HG03066 (cell line): ENCODE data around the gene G6PC1.
"Not testable (repeated sequence)": the region's sequence is repeated elsewhere in the genome, so short reads cannot be mapped to it uniquely, and the experiment has no call there.

Experiments
- ATAC-seq: cut with Tn5 transposase; IDR thresholded peaks from one replicate; pipeline ENCODE4 v1.9.1; 2021; ENCODE audit warnings: low read depth; ENCODE audit not compliant: unreplicated experiment

G6PC1 gene

DNA sequence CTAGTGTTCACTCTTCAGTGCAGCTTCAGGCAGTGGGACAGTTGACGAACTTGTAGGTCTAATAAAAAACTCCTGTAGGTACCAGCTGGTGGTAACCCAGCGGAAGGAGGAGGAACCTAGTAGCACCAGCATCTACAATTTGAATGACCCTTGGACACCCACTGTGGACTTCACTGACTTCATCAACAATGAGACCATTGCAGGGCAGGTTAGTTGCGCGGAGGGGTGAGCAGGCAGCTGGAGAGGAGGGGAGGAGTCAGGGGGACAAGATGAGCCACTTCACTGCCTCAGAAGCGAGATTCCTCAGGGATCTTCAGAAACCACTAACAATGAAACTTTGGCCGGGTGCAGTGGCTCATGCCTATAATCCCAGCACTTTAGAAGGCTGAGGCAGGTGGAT lies 27.3 kb upstream of the G6PC1 start:
- ATAC-seq = no peak

DNA sequence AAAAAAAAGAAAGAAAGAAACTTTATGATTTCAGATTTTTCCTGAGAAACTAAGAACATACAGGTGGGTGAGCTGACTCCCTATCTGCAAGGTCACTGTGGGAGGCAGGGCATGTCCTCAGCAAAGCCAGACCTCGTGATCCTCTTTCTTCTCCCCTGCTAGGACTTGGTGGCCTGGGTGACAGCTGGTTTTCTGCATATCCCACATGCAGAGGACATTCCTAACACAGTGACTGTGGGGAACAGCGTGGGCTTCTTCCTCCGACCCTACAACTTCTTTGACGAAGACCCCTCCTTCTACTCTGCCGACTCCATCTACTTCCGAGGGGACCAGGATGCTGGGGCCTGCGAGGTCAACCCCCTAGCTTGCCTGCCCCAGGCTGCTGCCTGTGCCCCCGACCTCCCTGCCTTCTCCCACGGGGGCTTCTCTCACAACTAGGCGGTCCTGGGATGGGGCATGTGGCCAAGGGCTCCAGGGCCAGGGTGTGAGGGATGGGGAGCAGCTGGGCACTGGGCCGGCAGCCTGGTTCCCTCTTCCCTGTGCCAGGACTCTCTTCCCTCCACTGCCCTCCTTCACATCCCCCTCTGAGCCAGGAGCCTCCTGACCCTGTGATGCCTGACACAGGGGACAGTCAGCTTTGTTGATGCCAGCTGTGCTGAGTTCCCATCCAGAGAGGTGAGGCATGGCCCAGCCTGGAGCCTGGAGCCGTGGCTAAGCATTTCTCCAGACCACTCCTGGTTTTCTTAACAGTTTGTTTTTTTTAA lies 26.5 kb upstream of the G6PC1 start:
- not testable (repeated sequence) for ATAC-seq

GRCh38 chr17:42877037-42877436 lies 23.6 kb upstream of the G6PC1 start:
- ATAC-seq = no peak

GRCh38 chr17:42878123-42878880 lies 22.3 kb upstream of the G6PC1 start:
- ATAC-seq = no peak

DNA sequence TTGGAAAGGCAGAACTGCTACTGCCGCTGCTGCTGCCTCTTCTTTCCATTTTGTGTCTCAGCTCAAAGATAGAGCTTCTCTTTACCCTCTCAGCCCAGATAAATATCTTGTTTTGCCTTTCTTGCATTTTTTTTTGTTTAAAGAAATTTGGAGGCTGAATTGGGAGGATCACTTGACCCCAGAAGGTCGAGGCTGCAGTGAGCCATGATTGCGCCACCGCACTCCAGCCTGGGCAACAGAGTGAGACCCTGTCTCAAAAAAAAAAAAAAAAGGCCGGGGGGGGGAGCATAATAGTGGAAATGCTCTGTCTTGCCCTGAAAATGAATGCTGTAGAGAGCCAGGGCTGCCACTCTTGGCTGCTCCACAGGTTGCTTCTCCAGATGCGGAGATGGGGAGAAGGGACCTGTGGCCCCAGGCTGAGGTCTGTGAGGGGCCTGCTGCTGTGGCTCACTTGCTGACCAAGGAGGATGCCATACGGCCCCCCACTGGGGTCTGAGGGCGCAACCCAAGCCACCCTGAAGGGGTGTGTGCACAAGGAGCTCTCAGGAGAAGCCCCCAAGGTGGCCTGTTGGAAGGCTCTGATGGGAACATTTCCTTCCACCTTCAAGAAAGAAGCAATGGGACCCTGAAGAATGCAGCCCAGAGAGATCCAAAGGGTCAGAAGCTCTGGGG lies 21.5 kb upstream of the G6PC1 start:
- ATAC-seq = no peak

DNA sequence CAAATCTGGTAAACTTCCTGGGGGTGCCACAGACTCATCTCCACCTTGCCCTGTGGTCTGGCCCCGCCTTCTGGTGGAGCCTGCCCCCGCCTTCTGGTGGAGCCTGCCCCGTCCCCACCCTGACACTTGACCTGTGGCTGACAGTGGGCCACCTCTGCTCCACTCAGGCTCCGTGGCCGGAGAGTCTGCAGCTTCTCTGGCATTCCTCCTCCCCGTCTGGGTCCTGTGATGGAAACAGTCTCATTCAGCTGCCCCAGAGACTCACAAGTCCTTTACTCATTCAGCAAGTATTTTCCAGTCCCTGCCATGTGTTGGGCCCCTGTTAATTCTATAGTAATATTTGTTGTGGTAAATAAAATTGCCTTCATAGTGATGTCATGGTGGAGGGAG lies 21.0 kb upstream of the G6PC1 start:
- ATAC-seq = no peak

DNA sequence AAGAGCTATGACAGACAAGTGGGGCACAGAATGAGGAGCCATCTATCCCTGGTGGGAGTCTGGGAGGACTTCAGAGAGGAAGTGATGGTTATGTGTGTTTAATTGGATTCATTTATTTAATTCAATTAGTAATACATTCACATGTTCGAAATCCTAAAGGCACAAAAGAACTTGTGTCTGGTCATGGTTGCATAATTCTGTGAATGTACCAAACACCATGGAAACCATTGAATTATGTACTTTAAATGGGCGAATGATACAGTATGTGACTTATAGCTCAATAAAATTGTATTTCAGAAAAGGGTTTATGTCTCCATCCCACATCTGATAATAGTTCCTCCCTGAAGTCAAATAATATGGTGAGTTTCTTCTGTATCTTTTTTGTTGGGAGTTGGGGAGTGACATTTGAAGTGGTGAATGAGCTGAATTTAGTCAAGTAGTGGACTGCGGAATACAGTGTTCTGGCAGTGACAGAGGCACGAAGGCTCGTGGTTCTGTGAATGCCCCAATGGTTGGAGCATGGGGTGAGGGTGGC lies 19.8 kb upstream of the G6PC1 start:
- no peak for ATAC-seq

DNA sequence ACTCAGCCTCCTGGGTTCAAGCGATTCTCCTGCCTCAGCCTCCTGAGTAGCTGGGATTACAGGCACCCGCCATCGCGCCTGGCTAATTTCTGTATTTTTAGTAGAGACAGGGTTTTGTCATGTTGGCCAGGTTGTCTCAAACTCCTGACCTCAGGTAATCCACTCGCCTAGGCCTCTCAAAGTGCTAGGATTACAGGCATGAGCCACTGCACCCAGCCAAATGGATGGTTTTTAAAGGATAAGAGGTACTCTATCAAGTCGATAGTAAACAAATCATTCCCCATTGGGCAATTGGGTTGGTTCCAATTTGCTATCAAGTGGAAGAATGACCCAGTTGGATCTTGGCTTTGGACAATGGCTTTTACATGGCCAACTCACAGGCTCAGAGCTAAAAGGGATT lies 18.9 kb upstream of the G6PC1 start:
- not testable (repeated sequence) for ATAC-seq

- ATAC-seq = no peak
Observed at GRCh38 chr17:42882166-42882565, 18.4 kb upstream of the G6PC1 start.

- ATAC-seq = no peak
Observed at GRCh38 chr17:42883802-42884558, 16.6 kb upstream of the G6PC1 start.

- ATAC-seq = not testable (repeated sequence)
Observed at GRCh38 chr17:42885806-42886205, 14.8 kb upstream of the G6PC1 start.

- no peak for ATAC-seq
Observed at GRCh38 chr17:42886283-42887176, 14.1 kb upstream of the G6PC1 start.

DNA sequence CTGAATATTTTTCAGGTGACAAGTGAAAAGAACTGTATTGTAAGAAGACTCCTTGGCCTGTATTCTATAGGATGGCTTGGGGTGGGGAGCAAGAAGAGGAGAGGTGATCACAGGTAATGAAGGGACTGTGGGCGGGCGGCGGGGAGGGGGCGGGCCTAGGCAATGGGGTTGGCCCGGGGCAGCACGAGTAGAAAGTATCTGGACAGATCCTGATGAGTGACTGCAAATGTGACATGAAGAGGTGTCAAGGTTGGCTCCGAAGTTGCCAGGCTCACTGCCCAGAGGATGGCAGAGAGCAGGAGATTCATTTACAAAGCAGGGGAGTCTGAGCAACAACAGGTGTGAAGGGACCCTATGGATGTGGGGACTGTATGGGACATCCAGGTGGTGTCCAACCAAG lies 10.8 kb upstream of the G6PC1 start:
- ATAC-seq = no peak

DNA sequence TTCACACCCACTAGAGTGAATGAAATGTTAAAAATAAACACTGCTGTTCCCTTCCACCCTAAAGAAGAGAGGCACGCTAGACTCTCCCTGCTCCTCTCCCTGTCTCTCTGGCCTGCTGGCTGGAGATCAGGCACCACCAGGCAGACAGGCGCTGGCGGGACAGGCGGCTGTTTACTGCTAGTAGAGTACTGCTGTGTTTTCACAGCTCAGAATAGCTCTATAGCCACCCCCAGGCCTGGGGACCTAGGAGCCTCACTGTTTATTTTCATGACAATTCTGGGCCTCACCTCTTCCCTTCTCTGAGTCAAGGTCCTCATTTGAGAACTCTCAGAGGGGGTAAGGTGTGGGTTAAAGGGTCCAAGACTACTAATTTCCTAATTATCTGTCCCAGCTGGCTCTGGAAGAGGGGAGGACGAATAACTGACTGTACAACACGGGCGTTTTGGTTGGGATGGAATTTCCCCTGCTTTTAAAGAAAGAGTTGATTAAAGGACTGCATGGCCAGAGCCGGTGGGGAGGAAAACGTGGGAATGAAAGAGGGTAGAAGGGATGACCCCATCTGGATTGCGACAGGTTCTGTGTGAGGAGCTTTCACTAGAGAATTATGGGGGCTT lies 9.0 kb upstream of the G6PC1 start:
- ATAC-seq = no peak

DNA sequence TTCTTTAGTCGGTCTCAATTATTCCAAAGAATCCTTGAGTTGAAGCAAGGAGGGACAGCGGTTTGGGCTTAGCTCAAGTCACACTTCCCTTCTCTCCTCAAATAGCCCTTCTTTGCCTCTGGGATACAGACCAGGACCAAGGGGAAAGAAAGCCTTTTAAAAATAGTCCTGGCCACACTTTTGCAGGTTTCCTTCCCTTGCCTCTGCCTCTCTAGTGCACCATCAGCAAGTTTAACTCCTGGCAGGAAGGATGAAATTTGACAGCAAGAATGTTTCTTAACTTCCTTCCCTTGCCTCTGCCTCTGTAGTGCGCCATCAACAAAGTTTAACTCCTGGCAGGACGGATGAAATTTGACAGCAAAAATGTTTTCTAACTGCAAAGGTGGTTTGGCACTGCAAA lies 7.2 kb upstream of the G6PC1 start:
- ATAC-seq = no peak

DNA sequence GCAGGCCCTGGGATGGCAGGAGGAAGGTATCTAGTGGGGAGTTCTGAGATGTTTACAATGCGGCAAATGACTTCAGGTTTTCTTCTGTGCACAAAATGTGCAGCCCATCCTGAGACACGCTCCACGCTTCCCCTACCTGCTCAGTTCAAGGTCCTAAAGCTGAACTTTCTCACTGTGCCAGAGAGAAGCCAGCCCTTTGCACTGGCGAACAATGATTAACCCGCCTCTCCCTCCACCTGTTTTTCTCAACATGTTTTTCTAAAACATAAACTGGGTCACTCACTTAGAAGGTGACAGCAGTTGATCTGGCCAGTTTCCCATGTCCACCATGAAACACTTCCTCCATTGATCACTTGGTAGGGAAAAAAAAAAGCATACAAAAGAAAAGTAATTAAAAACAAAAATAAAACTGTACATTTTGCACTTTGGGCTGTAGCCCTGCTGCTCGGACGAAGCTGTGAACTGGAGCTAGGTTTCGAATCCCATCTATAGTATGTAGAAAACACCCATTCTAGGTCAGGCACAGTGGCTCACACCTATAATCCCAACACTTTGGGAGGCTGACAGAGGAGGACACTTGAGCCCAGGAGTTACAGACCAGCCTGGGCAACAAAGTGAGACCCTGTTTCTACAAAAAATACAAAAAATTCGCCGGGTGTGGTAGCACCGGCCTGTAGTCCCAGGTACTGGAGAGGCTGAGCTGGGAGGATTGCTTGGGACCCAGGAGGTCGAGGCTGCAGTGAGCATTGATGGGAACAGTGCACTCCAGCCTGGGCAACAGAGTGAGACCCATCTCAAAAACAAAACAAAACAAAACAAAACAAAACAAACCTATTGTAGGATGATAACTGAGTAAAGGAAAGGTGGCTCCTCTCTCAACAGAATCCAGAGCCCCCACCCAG lies 6.1 kb upstream of the G6PC1 start:
- ATAC-seq = no peak

- ATAC-seq = no peak
Observed at GRCh38 chr17:42895185-42895555, 5.4 kb upstream of the G6PC1 start.

GRCh38 chr17:42898147-42898811 lies 2.3 kb upstream of the G6PC1 start:
- ATAC-seq = no peak
